HG02571 (cell line): Measurements from ENCODE around the gene KCNAB1.
"Not testable (repeated sequence)": the region's sequence is repeated elsewhere in the genome, so short reads cannot be mapped to it uniquely, and the experiment has no call there.

Experiments used
- ATAC-seq: cut with Tn5 transposase; IDR thresholded peaks from one replicate; pipeline ENCODE4 v1.9.1; 2021; ENCODE audit warnings: mild to moderate bottlenecking, moderate library complexity; ENCODE audit not compliant: unreplicated experiment

Gene KCNAB1

GRCh38 chr3:156175570-156175969, 55.2 kb downstream of the KCNAB1 start:
- no peak for ATAC-seq

GRCh38 chr3:156176048-156176447, 55.7 kb downstream of the KCNAB1 start:
- no peak for ATAC-seq

- ATAC-seq, result no peak
Observed at GRCh38 chr3:156176629-156177210, 56.3 kb downstream of the KCNAB1 start.

- ATAC-seq, result no peak
Observed at GRCh38 chr3:156180077-156180476, 59.7 kb downstream of the KCNAB1 start.

GRCh38 chr3:156181509-156181908, 61.1 kb downstream of the KCNAB1 start:
- ATAC-seq, result no peak

GRCh38 chr3:156183396-156183795, 63.0 kb downstream of the KCNAB1 start:
- no peak for ATAC-seq

- no peak for ATAC-seq
Observed at GRCh38 chr3:156184156-156184555, 63.8 kb downstream of the KCNAB1 start.

- no peak for ATAC-seq
Observed at GRCh38 chr3:156187146-156187769, 66.9 kb downstream of the KCNAB1 start.

GRCh38 chr3:156188757-156189156, 68.4 kb downstream of the KCNAB1 start:
- ATAC-seq, result no peak

GRCh38 chr3:156189927-156190326, 69.5 kb downstream of the KCNAB1 start:
- no peak for ATAC-seq

GRCh38 chr3:156194945-156195344, 74.6 kb downstream of the KCNAB1 start:
- not testable (repeated sequence) for ATAC-seq

GRCh38 chr3:156197152-156197551, 76.8 kb downstream of the KCNAB1 start:
- ATAC-seq, result not testable (repeated sequence)

- no peak for ATAC-seq
Observed at GRCh38 chr3:156201411-156202405, 81.3 kb downstream of the KCNAB1 start.

- ATAC-seq, result no peak
Observed at GRCh38 chr3:156206157-156206556, 85.8 kb downstream of the KCNAB1 start.

- ATAC-seq, result no peak
Observed at GRCh38 chr3:156207802-156208685, 87.7 kb downstream of the KCNAB1 start.

GRCh38 chr3:156209631-156210335, 89.4 kb downstream of the KCNAB1 start:
- no peak for ATAC-seq

- ATAC-seq, result no peak
Observed at GRCh38 chr3:156211583-156211982, 91.2 kb downstream of the KCNAB1 start.

- ATAC-seq, result no peak
Observed at GRCh38 chr3:156214676-156215075, 94.3 kb downstream of the KCNAB1 start.

GRCh38 chr3:156215751-156216150, 95.4 kb downstream of the KCNAB1 start:
- no peak for ATAC-seq

GRCh38 chr3:156216216-156216615, 95.8 kb downstream of the KCNAB1 start:
- no peak for ATAC-seq
